Stimulated activated CD4-positive, alpha-beta T cell treated with anti-CD3 and anti-CD28 coated beads, Interleukin-2, amount 100 ng/mL, for 48 hours (primary cell): Measurements from ENCODE around the gene PLSCR4.
"Not testable (repeated sequence)": the region's sequence is repeated elsewhere in the genome, so short reads cannot be mapped to it uniquely, and the experiment has no call there.

ENCODE experiments used
- DNase-seq, 2 donors: peaks; one replicate each; pipeline ENCODE4 v3.0.0-alpha.2; 2020

The PLSCR4 gene

DNA sequence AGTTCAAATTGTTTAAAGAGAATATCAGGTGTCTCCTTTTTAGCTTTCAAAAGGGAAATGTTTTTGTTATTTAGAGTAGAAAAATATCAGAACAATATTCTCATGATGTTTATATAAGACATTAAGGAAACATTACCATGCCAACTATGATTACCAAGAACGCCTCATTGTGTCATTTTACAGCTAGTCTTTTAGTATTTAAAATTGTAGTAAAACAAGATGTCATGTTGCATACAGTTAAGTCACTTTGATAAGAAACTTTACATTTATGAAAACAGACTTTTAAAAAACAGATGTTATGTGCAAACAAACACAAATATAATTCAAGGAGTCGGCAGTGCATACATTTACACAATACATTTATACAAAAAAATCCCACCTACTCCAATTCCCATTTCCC is 4.4 kb downstream of the PLSCR4 start:
- DNase-seq, result no peak

DNA sequence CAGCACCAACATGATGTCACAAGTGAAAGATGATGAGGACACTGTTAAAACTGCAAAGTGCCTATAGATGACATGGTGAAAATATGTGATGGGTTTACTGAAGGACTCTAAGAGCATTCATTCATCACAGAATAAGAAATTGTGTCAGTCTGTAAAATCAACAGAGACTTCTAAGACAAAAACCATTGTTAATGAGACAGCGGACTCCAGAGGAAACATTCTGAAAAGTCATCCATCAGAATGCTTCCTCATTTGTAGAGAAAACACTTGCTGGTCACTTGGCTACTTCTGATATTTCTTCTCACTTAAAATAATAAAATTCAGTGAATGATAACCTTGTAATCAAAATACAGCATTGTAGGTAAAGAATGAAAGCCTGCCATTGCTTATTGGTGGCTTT is 7.3 kb downstream of the PLSCR4 start:
- no peak for DNase-seq

DNA sequence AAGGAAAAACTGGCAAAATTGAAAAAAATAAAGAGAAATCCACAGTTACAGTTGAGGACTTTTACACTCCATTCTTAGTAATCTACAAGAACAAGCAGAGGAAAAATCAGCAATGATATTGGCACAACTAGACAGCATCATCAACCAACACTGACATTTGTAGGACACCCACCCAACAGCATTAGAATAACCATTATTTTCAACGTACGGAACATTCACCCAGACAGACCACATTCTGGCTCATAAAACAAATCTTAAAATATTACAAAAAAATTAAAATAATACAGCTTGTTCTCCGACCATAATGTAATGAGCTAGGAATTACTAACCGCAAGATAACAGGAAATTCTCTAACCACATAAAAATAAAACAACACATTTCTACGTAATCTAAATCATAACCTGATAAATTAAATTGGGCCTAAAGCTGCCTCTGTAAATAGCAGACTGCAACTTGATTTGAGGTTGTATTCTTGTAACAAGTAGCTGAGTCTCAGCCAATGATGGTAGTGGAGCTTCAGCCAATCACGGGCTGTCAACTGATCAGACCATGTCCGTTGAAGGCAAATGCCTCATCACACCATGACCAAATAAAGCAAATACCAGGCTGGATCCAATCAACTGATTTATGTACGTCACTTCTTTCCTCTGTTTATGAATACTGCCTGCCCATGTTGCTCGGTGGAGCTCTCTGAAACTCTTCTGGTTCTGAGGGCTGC is 9.2 kb downstream of the PLSCR4 start:
- no peak for DNase-seq

DNA sequence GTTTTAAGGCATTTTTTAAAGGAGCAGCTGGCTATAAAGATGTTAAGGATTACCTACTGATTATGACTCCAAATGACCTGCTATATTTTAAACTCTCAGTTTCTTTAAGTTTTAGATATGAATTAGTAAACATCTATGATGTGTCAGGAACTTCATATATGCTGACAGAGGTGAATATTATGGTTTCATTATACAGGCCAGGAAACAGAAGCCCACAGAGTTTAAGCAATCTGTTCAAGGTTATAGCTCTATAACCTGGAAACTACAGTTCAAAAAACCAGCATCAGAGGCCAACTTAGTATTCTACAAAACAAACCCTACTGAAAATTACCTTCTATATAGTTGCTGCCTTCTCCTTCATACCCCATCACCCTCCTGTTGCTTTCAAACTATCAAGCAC is 17.4 kb downstream of the PLSCR4 start:
- no peak for DNase-seq

DNA sequence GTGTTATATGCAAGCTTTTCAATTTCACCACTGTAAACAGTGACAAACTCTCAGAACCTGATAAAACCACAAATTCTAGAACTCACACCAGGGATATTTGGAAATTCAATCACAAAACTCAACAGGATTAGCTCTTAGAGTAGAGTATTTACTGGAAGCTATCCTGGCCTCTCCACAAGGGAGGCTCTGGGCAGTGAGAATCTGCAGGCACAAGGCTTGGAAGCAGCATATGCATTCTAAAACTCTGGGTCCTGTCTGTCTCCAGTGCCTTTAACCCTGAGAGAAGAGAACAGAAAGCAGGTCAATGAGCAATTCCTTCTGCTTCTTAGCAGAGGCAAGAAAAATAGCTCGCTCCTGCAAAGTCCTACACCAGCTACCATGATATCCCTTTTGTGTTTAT is 23.4 kb downstream of the PLSCR4 start:
- DNase-seq, result no peak

DNA sequence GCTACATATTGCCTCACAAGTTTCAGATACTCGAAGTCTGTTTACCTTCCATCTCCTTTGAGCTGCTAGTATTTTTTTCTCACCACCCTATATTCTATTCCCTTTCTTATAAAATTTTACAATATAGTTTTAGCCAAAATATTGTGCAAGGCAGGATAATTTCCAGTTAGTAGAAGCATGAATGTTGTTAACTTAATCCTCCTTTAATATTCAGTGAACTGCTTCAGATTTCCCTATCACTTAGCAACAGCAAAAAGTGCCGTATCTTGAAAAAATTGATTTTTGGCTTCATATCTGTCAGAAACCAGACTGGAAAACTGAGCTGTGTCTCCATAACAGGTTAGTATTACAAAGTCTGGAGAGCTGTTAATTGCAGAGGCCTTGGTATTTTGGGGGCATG is 24.0 kb downstream of the PLSCR4 start:
- DNase-seq, result no peak

DNA sequence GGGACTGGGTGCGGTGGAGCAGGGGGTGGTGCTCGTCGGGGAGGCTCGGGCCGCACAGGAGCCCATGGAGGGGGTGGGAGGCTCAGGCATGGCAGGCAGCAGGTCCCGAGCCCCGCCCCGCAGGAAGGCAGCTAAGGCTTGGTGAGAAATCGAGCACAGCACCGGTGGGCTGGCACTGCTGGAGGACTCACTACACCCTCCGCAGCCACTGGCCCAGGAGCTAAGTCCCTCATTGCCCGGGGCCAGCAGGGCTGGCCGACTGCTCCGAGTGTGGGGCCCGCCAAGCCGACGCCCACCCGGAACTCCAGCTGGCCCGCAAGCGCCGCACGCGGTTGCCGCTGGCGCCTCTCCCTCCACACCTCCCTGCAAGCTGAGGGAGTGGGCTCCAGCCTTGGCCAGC is 25.4 kb downstream of the PLSCR4 start:
- not testable (repeated sequence) for DNase-seq

DNA sequence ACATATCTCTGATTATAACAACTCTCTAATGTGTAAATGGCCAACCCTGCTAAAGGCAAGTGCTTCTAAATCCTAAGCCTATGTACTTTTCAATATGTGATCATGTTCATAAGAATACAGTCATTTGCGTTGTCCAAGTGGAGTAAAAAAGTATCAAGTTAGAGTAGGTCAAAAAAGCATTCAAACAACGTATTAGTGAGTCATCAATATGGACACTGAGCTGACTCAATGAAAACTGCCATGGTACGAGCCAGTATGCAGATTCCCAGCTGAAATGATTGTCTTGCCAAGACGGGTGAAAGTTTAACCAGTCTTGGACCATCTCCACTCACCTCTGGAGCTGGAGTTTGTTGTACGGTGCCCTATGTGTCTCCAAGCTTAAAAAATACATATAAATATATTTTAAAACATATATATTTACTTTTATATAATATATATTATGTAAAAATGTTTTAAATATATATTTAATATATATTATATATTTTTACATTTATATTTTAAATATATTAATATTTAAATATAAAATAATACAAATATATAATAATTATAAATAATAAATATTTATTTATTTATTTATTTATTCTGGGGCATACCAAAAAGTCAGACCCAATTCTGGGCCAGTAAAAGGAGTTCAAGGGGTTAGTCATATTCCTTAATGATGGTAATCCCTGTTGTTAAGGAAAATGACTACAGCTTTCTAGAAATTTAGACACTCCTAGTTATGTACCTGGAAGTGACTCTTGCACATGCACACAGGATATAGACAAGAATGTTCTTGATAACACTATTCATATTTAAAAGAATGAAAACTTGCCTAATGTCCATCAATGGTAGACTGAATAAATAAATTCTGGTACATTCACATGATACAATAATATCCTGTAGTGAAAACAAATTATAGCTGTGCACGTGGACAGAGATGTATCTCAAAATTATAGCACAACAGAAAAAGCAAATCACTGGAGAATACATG is 27.2 kb downstream of the PLSCR4 start:
- DNase-seq, result no peak

DNA sequence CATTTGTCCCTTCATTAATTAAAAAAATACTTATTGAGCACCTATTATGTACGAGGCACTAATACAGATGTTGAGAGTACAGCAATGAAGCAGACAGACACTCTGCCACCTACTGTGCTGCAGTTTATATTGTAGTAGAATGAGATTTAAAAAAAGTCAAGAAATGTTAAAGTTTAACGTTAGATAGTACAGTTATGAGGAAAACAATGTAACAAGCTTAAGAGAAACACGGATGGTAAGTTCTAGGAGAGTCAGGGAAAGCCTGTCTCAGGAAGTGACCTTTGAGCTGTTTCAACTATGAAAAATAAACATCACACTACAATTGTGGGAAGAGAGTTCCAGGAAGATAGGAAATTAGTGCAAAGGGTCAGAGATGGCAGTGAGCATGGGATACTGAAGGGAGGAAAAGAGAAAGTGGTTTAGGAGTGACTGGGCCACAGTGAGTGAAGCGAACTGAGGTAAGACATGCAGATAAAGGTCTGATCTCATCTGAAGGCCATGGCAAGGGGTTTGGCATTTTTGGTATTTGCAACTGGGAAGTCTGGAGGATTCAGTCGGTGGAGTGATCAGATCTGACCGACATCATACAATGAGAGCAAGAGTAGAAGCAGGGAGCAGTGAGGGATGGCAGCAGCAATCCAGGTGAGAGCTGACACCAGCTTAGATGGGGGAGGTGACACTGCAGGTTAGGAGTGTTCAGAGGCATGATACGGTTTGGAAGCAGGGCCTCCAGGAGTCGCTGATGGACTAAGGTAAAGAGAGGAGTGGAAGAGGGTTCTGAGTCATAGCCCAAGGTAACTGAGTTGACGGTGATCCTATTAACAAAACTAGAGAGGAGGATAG is 28.5 kb downstream of the PLSCR4 start:
- DNase-seq, result no peak

DNA sequence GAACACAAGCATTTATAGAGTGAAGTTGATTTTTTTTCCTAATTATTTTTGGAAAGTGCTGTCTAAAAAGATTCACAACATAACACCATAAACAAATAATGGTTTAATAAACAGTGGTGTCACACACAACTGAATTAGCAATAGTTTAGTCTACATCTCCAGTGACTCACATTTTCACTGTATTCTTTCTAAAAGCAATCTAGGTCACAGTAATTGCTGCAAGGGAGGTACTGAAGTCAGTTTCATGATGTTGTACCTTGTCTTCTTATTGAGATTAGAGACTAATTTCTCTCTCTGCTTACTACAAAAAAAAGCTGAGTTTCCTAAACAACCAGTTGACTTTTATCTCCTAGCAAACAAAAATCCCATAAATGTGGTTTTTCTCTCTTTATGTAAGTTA is 29.6 kb downstream of the PLSCR4 start:
- DNase-seq, result no peak

DNA sequence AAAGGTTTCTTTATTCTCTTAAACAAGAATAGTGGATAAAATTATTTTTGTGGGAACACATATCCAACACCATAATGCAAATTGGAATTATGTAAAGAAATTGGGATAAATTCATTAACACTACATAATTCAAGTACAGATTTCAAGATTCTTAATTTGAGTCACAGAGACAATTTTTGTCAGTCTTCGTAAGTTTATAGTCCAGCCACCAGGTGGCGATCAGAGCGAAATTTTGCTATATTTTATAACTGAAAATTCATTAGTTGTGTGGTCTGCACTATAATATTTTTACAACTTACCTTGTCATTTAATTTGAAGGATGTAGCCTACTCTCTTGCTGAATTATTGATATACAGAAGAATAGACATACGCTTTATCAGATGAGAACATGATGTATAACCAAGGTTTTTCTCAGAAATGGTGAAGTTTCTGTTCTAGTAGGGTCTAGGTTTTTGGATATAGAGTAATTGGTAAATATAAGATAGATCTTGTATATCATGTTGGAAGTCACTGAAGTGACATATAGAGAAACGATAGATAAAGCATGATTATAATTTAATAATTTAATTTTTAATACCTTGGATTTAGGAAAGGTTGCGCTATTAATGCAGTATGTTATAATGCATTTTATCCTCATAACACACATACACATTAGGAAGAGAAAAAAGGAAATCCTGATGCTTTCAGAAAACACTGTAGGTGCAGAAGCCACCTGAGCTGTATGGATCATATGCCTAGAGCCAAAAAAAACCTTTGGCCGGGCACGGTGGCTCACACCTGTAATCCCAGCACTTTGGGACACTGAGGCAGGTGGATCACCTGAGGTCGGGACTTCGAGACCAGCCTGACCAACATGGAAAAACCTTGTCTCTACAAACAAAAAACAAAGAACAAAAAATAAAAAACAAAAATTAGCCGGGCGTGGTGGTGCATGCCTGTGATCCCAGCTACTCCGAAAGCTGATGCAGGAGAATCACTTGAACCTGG is 31.7 kb downstream of the PLSCR4 start:
- peak; percentile 26 to 37 for DNase-seq

DNA sequence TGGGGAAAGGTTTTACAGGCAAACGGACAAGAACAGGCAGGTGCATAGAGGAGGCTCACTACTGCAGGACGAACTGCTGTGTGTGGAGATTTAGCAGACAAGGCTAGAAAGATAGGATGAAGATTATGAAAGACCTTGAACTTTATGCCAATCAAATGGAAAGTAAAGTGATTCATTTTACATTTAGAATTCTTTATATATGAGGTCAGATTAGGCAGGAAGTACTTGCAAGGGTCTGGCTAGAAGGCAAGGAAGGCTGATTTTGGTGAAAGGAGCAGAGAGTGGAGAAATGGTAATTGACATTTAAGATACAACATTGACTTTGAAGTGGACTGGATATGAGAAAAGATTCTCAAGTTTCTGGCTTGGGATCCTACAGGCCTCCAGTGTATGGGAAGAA is 33.6 kb downstream of the PLSCR4 start:
- DNase-seq, result no peak

DNA sequence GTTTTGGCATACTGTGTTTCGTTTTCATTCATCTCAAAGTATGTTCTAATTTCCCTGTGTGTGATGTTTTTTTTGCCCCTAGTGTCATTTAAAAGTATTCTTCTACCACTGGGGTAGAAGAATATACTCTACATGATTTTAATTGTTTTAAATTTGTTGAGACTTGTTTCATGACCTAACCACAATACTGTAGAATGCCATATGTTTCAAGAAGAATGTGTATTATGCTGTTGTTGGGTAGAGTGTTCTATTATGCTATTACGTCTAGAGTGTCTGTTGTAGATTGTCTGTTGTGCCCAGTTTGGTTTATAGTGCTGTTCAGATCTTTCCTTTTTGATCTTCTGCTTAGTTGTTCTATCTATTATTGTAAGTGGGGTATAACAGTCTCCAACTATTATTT is 36.4 kb downstream of the PLSCR4 start:
- no peak for DNase-seq

DNA sequence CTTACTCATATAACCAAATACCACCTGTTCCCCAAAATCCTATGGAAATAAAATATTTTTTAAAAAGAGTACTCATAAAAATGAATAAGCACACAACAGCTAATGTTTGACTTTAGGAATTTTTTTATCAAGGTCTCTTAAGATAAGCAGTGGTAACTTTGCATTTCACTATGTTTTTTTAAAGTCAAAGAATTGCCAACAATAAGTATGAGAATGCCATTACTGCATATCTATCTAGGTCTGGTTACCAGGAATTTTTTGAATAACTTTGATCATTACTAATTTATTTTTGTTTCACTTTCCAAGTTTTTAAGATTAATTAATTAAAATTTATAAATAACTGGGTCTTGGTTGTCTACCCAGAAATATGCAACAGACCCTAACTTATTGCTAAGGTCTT is 41.5 kb downstream of the PLSCR4 start:
- no peak for DNase-seq

DNA sequence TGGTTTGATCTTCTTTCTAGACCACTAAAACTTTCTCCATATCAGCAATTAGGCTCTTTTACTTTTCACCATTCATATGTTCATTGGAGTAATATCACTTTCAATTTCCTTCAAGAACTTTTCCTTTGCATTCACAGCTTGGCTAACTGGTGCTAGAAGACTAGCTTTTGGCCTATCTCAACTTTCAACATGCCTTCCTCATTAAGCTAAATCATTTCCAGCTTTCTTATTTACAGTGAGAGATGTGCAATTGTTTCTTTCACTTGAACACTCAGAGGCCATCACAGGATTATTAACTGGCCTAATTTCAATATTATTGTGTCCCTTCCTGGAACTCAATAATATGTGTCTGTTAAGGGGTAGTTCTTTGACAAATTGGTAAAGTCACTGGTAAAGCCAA is 47.1 kb downstream of the PLSCR4 start:
- DNase-seq, result no peak

DNA sequence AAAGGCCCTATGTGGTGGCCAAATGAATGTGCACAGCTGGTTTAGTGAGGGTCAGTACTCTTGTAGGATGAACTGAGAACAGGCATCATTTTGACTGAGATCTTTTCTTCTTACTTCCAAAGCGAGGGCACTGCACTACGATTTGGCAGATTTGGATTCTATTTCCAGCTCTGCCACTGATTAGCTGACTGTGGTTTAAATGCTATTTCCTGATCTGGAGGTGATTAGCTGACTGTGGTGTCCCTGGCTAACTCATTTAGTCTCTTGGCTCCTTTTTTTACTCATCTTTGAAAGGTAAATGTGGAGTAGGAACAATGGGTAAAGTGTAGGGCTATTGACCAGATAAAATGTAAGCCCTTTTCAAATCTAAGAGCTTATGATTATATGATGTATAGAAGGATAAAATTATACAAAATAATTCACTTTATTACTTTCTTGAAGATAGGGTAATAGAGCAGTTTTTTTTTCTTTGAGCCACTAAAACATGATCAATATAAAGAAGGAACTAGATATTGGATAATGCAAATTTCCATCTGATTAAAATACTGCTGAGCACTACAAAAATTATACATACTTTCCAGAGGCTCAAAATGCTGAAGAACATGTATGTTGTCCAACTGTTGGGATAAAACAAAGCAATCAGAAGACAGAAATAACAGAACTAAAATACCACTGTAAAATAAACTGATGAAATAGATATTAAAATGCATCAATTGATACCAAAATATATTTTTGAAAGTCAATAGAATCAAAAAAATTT is 50.3 kb downstream of the PLSCR4 start:
- DNase-seq, result no peak

DNA sequence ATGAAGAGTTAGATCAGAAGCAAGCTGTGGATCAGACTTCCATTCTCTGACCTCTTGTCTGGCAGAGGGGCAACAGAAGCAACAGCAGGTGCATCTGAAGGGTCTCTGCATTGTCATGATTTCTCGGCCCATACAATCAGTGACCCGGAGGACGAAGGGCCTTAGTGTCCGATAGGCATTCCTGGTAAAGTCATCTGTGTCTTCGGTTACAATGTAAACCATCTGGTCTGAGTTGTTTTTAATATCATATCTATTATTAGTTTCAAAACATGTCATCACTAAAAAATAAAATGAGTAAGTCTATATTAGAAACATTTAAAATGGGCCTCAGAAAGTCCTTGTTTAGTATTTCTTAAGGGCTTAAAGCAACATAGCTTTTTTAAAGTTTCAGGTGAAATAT is 51.1 kb downstream of the PLSCR4 start:
- no peak for DNase-seq

DNA sequence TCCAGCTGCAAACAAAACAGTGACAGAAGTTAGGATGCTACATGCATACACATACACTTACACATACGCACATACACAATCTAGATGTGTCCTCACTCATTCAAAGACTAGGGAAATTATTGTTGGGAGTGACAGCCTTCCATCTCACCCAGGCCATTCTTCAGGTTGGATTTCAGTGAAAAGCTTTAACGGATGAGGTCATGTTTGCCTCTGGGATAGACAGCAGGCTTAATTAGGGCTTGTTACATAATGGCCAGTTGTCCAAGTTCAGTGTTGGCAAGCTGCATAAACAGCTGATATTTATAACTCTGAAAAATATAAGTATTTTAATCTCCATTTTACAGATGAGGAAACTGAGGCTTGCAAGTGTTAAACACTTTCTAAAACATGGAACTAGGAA is 54.1 kb downstream of the PLSCR4 start:
- no peak for DNase-seq

DNA sequence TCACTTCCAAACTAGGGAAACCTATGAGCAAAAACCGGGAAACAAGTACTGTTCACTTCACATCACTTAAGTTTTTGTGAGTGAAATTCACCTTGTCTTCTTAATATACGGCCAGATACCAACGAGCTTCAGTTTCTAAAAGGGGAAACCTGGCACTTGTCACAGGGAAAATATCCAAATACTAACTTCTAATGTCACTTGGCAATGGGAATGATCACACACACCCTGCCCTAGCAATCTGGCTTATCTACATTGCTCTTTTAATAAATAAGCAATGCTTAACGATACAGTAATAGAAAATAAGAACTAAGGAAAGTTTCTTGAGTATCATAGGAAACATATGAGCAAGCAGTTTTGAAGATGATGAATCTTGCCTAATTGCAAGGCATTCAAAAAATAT is 55.3 kb downstream of the PLSCR4 start:
- no peak for DNase-seq

DNA sequence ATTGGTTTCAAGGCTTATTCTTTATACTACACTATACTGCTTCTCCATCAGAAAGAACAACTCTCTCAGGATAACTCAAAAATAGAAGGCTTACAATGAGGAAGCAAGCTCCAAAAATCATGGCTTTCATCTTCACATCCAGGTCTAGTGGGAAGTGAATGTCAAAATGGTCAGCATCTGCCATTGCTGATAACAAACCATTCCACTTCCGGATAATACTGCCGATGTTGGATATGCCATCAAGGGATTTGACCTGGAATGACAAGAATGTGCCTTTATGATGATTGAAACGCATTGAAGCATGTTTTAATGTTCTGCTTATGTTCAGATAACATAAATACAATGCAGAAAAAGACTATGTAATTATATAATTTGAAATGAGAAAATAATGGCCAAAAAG is 55.9 kb downstream of the PLSCR4 start:
- no peak for DNase-seq

DNA sequence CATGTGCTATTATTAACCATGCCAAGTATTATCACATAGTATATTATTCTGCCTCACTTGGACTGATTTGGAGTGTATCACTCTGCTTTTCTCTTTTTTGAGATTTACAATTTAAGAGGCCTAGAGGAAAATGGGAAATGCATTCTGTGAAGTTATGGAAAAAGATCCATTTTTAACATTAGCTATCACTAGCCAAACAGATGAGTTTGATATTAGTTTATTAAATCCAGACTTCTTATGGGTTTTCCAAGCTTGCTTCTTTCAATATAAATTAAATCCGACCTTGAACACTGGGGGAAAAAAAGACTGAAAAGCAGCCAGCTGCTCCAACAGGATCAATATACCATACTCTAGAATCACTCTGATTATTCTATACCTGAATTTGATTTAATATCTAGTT is 59.9 kb downstream of the PLSCR4 start:
- DNase-seq, result no peak
